ENCODE measurements around the gene PGRMC2. TPM values are rescaled to one million over a fixed set of nuclear protein-coding genes. Genes with fewer than 3 reads are reported as not detected.
"Not testable (repeated sequence)": the region's sequence is repeated elsewhere in the genome, so short reads cannot be mapped to it uniquely, and the experiment has no call there.

The PGRMC2 gene
- total RNA-seq, 2 donors from 2014 or later: 43.0 to 61.8 TPM

DNA sequence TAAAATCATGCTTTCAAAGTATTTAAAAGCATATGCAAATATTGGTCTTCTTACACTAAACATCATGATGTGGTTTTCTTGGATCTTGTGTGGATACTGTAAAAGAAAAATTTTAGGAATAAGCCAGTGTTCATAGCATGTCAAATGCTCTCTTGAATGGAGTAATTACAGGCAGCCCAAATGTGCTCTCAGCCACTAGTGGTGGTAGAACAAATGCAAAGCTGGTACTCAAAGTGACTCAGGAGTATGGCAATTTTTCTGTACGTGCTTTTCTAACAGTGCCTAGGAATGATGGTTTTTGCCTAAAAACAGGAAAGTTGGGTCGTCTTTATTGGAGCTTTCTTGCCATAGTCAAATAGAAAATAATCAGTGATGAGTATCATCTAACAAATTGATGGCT is 19.9 kb downstream of the PGRMC2 start:
- no peaks in the 10 kb centered on the region for H3K27me3 Mint-ChIP-seq
- peaks cover 4% of the 10 kb centered on the region for H3K9me3 Mint-ChIP-seq
- peaks cover 29% of the 10 kb centered on the region for H3K36me3 Mint-ChIP-seq (ENCODE audit: low read depth)
- ATAC-seq (replicated peaks): no peak
- no peak overlapping the region for H3K4me3 Mint-ChIP-seq
- H3K27ac Mint-ChIP-seq: no peak overlapping the region
- H3K4me1 Mint-ChIP-seq: no peaks in the 10 kb centered on the region

DNA sequence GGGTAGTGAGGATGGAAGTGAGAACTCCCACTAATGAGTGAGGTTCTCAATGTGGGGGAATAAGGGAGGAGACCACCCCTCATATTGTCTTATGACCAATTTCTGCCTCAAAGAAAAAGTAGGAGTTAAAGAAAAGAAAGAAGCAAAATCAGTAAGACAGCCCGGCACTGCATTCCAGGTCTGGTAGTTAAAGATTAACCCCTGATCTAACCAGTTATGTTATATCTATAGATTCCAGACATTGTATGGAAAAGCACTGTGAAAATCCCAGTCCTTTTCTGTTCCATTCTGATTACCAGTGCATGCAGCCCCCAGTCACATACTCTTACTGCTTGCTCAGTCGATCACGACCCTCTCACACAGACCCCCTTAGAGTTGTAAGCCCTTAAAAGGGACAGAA is 20.4 kb downstream of the PGRMC2 start:
- not testable (repeated sequence) for ATAC-seq (replicated peaks); H3K4me1 Mint-ChIP-seq; H3K27me3 Mint-ChIP-seq; H3K9me3 Mint-ChIP-seq; H3K4me3 Mint-ChIP-seq; H3K27ac Mint-ChIP-seq
- peaks cover 24% of the 10 kb centered on the region for H3K36me3 Mint-ChIP-seq (ENCODE audit: low read depth)

DNA sequence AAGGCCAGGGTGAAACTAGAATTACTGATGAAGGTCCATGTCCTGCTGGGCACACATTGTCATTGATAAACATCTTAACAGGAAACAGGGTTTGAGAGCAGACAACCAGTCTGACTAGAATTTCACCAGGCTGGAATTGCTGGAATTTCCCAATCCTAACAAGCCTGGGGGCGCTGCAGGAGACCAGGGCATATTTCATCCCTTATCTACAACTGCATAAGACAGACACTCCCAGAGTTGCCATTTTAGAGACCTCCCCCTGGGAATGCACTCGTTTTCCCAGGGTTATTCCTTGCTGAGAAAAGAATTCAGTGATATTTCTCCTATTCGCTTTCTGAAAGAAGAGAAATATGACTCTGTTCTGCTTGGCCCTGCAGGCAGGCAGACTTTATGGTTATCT is 22.1 kb downstream of the PGRMC2 start:
- H3K27ac Mint-ChIP-seq; H3K27me3 Mint-ChIP-seq; ATAC-seq (replicated peaks); H3K9me3 Mint-ChIP-seq; H3K4me3 Mint-ChIP-seq; H3K36me3 Mint-ChIP-seq (ENCODE audit: low read depth); H3K4me1 Mint-ChIP-seq: not testable (repeated sequence)

DNA sequence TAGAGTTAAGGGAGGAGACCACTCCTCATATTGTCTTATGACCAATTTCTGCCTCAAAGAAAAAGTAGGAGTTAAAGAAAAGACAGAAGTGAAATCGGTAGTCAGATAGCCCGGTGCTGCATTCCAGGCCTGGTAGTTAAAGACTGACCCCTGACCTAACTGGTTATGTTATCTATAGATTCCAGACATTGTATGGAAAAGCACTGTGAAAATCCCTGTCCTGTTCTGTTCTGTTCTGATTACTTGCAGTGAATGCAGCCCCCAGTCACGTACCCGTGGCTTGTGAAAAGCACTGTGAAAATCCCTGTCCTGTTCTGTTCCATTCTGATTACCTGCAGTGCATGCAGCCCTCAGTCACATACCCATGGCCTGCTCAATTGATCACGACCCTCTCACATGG is 27.7 kb downstream of the PGRMC2 start:
- not testable (repeated sequence) for H3K9me3 Mint-ChIP-seq; H3K36me3 Mint-ChIP-seq (ENCODE audit: low read depth); H3K4me3 Mint-ChIP-seq; H3K4me1 Mint-ChIP-seq; H3K27ac Mint-ChIP-seq; ATAC-seq (replicated peaks)
- H3K27me3 Mint-ChIP-seq: peaks cover 18% of the 10 kb centered on the region

DNA sequence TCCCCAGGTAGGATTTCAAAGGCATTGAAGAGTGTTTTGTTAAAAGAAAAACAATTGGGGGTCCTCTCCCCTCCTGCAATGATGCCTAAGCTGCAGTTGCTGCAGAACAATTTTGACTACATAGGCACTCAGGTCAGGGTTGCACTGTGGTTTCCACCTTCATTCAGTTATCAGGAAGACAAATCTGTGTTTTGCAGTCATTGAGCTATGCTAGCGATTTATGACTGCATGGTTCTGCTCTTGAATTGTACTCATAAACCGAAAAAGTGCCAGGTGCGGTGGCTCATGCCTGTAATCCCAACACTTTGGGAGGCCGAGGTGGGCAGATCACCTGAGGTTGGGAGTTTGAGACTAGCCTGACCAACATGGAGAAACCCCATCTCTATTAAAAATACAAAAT is 29.4 kb downstream of the PGRMC2 start:
- not testable (repeated sequence) for H3K9me3 Mint-ChIP-seq; H3K36me3 Mint-ChIP-seq (ENCODE audit: low read depth); H3K27ac Mint-ChIP-seq; H3K4me1 Mint-ChIP-seq; ATAC-seq (replicated peaks); H3K4me3 Mint-ChIP-seq
- H3K27me3 Mint-ChIP-seq: peaks cover 21% of the 10 kb centered on the region

DNA sequence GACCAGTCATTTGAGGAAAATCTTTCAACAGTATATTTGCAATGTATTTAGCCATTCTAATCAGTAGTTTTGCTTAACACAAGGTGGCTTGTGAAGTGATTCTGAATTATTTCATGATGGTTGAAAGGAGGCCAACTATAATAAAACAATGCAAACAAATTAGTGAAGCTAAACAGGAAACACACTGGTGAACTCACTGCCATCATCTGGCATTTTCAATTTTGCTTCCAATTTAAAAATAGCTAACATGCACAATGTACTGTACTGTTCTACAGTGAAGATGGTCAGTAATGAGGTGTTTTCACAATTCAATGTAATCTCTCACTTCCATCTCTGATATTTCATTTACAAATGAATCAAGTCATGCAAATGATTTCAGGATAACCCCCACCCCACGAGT is 31.1 kb downstream of the PGRMC2 start:
- peaks cover 25% of the 10 kb centered on the region for H3K27me3 Mint-ChIP-seq
- H3K9me3 Mint-ChIP-seq: peaks cover 3% of the 10 kb centered on the region
- ATAC-seq (replicated peaks): no peak
- no peak overlapping the region for H3K4me3 Mint-ChIP-seq
- H3K36me3 Mint-ChIP-seq (ENCODE audit: low read depth): no peaks in the 10 kb centered on the region
- no peaks in the 10 kb centered on the region for H3K4me1 Mint-ChIP-seq
- no peak overlapping the region for H3K27ac Mint-ChIP-seq

DNA sequence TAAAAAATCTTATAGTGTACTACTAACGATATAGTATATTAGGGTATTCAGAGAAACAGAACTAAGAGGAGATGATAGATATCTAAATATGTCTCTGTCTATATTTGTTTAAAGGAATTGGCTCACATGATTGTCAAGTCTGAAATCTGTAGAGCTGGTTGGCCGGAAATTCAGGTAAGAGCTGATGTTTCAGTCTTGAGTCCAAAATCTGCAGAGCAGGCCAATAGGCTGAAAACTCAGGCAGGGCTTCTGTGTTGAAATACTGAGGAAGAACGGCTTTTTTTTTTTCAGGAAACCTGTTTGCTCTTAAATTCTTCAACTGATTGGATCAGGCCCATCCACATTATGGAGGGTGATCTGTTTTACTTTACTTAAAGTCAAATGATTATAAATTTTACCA is 31.7 kb downstream of the PGRMC2 start:
- ATAC-seq (replicated peaks): no peak
- no peaks in the 10 kb centered on the region for H3K36me3 Mint-ChIP-seq (ENCODE audit: low read depth)
- no peaks in the 10 kb centered on the region for H3K4me1 Mint-ChIP-seq
- H3K27ac Mint-ChIP-seq: no peak overlapping the region
- H3K27me3 Mint-ChIP-seq: peaks cover 22% of the 10 kb centered on the region
- peaks cover 3% of the 10 kb centered on the region for H3K9me3 Mint-ChIP-seq
- no peak overlapping the region for H3K4me3 Mint-ChIP-seq

DNA sequence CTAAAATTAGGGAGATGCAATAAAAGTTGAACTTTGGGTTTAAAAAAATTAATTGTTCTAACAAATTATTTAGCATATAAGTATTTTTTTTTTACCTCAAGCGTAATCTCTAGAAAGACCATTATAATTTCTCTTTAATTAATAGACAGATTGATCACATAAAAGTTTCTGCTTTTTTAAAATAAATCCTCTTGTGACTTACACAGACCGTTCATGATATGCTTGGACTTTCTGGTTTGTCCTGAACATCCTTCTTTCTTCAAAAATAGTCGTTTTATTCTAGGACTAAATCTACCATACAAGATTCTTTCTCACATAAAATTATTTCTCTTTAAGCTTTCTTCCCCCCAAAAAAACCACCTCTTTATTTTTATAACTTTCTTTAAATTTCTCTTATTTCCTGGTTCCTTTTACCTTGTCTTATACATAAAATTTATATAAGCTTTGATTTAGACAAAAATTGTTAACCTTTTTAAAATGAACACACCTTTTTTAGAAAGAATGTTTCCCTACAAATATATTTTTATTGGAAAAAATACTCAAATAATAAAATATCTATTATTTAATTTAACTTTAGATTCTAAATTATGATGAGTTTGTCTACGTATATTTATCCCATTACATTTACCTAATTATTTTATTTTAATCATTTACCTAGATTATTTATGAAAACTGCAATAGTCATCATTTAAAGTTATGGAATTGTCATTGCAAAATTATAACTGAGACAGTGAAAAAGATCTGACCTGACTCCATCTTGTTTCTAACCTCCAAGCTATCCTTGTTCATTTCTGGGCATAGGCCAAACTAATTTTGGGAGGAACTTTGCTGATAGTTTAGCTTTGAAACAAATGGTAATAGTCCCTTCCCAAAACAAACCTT is 37.6 kb downstream of the PGRMC2 start:
- H3K36me3 Mint-ChIP-seq (ENCODE audit: low read depth): no peaks in the 10 kb centered on the region
- ATAC-seq (replicated peaks): no peak

DNA sequence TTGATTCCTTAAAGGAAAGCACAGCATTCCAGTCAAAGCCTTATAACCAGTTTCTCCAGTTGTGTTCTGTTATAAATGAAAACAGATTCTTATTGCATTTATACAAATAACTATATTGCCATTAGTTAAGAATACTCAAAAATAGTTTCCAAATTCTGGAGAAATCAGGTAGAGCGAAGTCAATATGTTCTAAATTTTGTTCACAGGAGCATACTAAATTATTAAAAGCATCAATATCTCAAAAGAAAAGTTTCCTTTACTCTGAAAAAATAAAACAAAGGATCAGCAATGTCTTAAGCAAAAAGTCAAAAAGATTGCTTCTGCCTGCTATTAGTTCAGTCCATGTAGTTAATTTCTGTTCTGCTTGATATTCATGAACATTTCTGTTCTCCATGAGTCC is 39.7 kb downstream of the PGRMC2 start:
- Mint-ChIP-seq H3K27ac (no peak overlapping the region), H3K9me3 (no peaks in the 10 kb centered on the region), H3K27me3 (peaks cover 7% of the 10 kb centered on the region), H3K4me1 (no peaks in the 10 kb centered on the region), H3K36me3 (ENCODE audit: low read depth) (no peaks in the 10 kb centered on the region), H3K4me3 (no peak overlapping the region)
- ATAC-seq (replicated peaks): no peak

More for the DNA sequence above, 37.6 kb downstream of the PGRMC2 start:
- H3K27me3 Mint-ChIP-seq: peaks cover 8% of the 10 kb centered on the region
- H3K4me3 Mint-ChIP-seq: no peak overlapping the region
- no peaks in the 10 kb centered on the region for H3K4me1 Mint-ChIP-seq
- H3K9me3 Mint-ChIP-seq: no peaks in the 10 kb centered on the region
- H3K27ac Mint-ChIP-seq: no peak overlapping the region

DNA sequence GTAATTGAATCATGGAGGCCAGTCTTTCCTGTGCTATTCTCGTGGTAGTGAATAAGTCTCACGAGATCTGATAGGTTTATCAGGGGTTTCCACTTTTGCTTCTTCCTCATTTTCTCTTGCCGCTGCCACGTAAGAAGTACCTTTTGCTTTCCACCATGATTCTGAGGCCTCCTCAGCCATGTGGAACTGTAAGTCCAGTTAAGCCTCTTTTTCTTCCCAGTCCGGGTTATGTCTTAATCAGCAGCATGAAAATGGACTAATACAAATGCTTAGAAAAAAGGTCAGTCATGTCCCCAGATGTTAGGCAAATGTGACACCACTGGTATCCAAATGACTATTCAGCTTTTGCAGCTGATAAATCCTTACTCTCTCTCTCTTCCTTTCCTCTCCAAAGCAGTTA is 42.2 kb downstream of the PGRMC2 start:
- H3K27ac Mint-ChIP-seq; ATAC-seq (replicated peaks); H3K4me3 Mint-ChIP-seq; H3K27me3 Mint-ChIP-seq; H3K36me3 Mint-ChIP-seq (ENCODE audit: low read depth); H3K4me1 Mint-ChIP-seq; H3K9me3 Mint-ChIP-seq: not testable (repeated sequence)

DNA sequence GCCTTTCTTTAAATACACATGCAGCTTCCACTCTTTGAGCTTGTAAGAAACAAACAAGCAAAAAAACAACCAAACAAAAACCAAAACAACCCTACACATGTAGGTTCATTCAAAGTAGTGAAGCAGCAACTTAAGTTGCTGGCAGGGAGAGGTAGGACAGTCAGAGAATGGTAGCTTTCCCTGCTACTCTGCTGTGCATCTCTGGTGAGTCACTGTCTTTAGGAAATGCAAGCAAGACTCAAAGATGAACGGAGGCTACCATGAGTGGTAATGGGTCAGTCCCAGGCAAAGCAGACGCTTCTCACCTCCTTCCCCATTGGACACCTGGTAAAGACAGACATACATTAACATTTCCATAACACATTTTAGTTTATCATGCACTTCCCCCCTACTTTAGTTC is 43.2 kb downstream of the PGRMC2 start:
- peaks cover 9% of the 10 kb centered on the region for H3K27me3 Mint-ChIP-seq
- no peaks in the 10 kb centered on the region for H3K36me3 Mint-ChIP-seq (ENCODE audit: low read depth)
- H3K9me3 Mint-ChIP-seq: no peaks in the 10 kb centered on the region
- H3K4me3 Mint-ChIP-seq: no peak overlapping the region
- H3K4me1 Mint-ChIP-seq: no peaks in the 10 kb centered on the region
- no peak overlapping the region for H3K27ac Mint-ChIP-seq
- ATAC-seq (replicated peaks): no peak

DNA sequence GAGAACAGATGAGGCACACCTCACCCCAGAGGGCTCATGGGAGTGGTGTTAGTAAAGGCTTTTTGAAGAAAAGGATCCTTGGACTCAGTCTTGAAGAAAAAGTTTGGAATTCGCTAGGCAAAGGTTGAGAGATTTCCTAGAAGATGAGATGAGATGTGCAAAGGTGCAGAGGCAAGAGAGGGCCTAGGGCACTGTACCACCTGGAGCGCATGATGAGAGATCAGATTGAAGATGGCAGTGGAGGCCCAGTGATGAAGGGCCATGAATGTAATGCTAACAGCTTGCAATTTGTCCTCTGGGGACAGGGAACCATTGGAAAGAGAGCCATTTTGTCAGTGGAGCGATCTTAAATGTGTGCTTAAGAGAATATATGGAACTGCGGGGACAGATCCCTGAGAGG is 45.0 kb downstream of the PGRMC2 start:
- H3K9me3 Mint-ChIP-seq: no peaks in the 10 kb centered on the region
- no peak overlapping the region for H3K4me3 Mint-ChIP-seq
- no peak for ATAC-seq (replicated peaks)
- no peaks in the 10 kb centered on the region for H3K36me3 Mint-ChIP-seq (ENCODE audit: low read depth)
- H3K27ac Mint-ChIP-seq: no peak overlapping the region
- no peaks in the 10 kb centered on the region for H3K4me1 Mint-ChIP-seq
- peaks cover 9% of the 10 kb centered on the region for H3K27me3 Mint-ChIP-seq

DNA sequence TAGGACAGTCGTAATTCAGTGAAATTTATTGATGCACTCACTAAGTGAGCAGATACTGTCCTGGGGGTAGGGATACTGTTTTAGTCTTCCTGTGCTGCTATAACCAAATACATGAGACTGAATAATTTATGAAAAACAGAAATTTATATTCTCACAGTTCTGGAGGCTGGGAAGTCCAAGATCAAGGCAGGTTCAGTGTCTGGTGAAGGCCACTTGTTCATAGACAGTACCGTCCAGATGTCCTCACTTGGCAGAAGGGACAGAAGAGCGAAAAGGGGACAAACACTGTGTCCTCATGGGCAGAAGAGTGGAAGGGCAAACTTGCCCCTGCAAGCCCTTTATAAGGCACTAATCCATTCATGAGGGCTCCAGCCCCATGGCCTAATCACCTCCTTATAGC is 45.6 kb downstream of the PGRMC2 start:
- Mint-ChIP-seq H3K36me3 (ENCODE audit: low read depth) (no peaks in the 10 kb centered on the region), H3K27ac (no peak overlapping the region), H3K9me3 (no peaks in the 10 kb centered on the region), H3K27me3 (peaks cover 9% of the 10 kb centered on the region), H3K4me3 (no peak overlapping the region), H3K4me1 (no peaks in the 10 kb centered on the region)
- no peak for ATAC-seq (replicated peaks)

DNA sequence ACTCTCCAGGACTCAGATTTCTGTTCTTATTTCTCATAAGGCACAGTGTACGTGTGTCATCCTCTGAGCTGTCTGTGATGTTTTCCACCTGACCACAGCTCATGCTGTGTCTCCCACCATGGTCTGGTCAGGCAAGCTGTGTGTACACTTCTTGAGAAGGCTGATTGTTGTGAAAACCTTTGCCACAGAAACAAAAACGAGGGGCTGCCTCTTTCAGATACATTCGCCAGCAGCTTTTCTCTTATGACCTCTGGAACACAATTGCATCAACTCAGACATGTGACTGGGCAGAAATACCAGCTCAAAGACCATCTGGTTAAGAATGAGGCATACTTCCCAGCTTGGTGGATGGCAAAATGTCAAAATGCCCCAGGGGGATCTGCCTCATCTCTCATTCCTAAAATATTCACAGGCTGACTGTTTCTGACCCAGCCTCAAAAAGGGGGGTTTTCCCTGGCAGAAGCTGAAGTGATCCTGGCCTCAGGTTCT is 46.1 kb downstream of the PGRMC2 start:
- Mint-ChIP-seq H3K27ac (no peak overlapping the region), H3K4me3 (no peak overlapping the region), H3K4me1 (no peaks in the 10 kb centered on the region), H3K9me3 (no peaks in the 10 kb centered on the region), H3K27me3 (peaks cover 9% of the 10 kb centered on the region), H3K36me3 (ENCODE audit: low read depth) (no peaks in the 10 kb centered on the region)
- no peak for ATAC-seq (replicated peaks)

DNA sequence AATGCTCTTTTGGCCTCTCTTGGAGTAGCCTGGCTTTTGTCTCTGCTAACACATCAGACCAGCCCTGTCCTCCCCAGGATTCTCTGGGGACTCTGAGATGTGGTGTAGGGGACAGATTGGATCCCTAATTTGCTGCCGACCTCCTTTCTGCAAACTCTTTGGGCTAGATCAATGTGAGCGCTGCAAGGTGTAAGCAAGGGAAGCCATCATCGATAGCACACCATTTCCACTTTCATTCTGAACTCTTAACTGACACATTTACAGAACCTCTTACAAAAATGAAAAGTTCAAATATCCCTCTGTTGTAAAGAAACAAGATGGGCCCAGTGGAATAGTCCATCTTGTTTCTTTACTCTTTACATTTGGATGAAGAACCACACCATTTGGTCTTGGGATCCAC is 46.6 kb downstream of the PGRMC2 start:
- Mint-ChIP-seq H3K4me1 (no peaks in the 10 kb centered on the region), H3K4me3 (no peak overlapping the region), H3K9me3 (no peaks in the 10 kb centered on the region), H3K36me3 (ENCODE audit: low read depth) (no peaks in the 10 kb centered on the region), H3K27ac (no peak overlapping the region), H3K27me3 (peaks cover 9% of the 10 kb centered on the region)
- ATAC-seq (replicated peaks): no peak
